H9 (cell line): ENCODE measurements around the gene TSC22D4. TPM values are rescaled to one million over a fixed set of nuclear protein-coding genes. Genes with fewer than 3 reads are reported as not detected.

ENCODE experiments used
- DNase-seq: peaks from one replicate; pipeline ENCODE4 v3.0.0-alpha.2; 2017
- H2AFZ ChIP-seq: one replicate; pipeline ENCODE4 v1.6.1; 2013; ENCODE audit warnings: mild to moderate bottlenecking, low read length, control low read depth, moderate library complexity
- H2AK5ac ChIP-seq: 2 replicates; pipeline ENCODE4 v1.6.1; 2013; ENCODE audit warnings: low read length, control low read depth, mixed read lengths; ENCODE audit not compliant: insufficient read length
- H2BK120ac ChIP-seq: one replicate; pipeline ENCODE4 v1.6.1; 2013; ENCODE audit warnings: low read depth, mild to moderate bottlenecking, low read length, control low read depth, inconsistent platforms; ENCODE audit not compliant: poor library complexity, severe bottlenecking
- H2BK12ac ChIP-seq: 2 replicates; pipeline ENCODE4 v1.6.1; 2013; ENCODE audit warnings: low read length, control low read depth, mixed read lengths, low read depth; ENCODE audit not compliant: insufficient read length
- H2BK15ac ChIP-seq: 2 replicates; pipeline ENCODE4 v1.6.1; 2013; ENCODE audit warnings: low read depth, low read length, control low read depth
- H2BK20ac ChIP-seq: one replicate; pipeline ENCODE4 v1.6.1; 2013; ENCODE audit warnings: low read depth, mild to moderate bottlenecking, low read length, control low read depth, inconsistent platforms; ENCODE audit not compliant: poor library complexity, severe bottlenecking
- H2BK5ac ChIP-seq: 2 replicates; pipeline ENCODE4 v1.6.1; 2013; ENCODE audit warnings: low read length, control low read depth, mixed read lengths; ENCODE audit not compliant: insufficient read length
- H3K14ac ChIP-seq: 2 replicates; pipeline ENCODE4 v1.6.1; 2013; ENCODE audit warnings: low read length, control low read depth; ENCODE audit not compliant: insufficient read depth
- H3K18ac ChIP-seq: 2 replicates; pipeline ENCODE4 v1.6.1; 2013; ENCODE audit warnings: low read depth, mild to moderate bottlenecking, mixed read lengths, low read length, control low read depth; ENCODE audit not compliant: insufficient read length
- H3K23ac ChIP-seq: 2 replicates; pipeline ENCODE4 v1.6.1; 2013; ENCODE audit warnings: low read length, control low read depth, mixed read lengths, low read depth; ENCODE audit not compliant: insufficient read length
- H3K23me2 ChIP-seq: 2 replicates; pipeline ENCODE4 v1.6.1; 2013; ENCODE audit warnings: low read depth, mild to moderate bottlenecking, mixed read lengths, low read length, control low read depth; ENCODE audit not compliant: insufficient read length, poor library complexity, severe bottlenecking
- H3K27ac ChIP-seq: 2 replicates; pipeline ENCODE4 v1.5.1; 2013; ENCODE audit warnings: low read length, control low read depth, mixed read lengths, low read depth; ENCODE audit not compliant: insufficient read length
- H3K27me3 ChIP-seq: 2 replicates; pipeline ENCODE4 v1.6.1; 2013; ENCODE audit warnings: low read length, control low read depth, inconsistent platforms; ENCODE audit not compliant: insufficient read depth
- H3K4ac ChIP-seq: 2 replicates; pipeline ENCODE4 v1.6.1; 2013; ENCODE audit warnings: low read depth, mild to moderate bottlenecking, control low read depth, inconsistent platforms, low read length, moderate library complexity
- H3K4me1 ChIP-seq: 2 replicates; pipeline ENCODE4 v1.6.1; 2013; ENCODE audit warnings: low read length, control low read depth, inconsistent platforms; ENCODE audit not compliant: insufficient read depth
- H3K4me2 ChIP-seq: 2 replicates; pipeline ENCODE4 v1.6.1; 2013; ENCODE audit warnings: low read length, control low read depth, mixed read lengths; ENCODE audit not compliant: insufficient read length, insufficient read depth
- H3K56ac ChIP-seq: 2 replicates; pipeline ENCODE4 v1.6.1; 2013; ENCODE audit warnings: low read depth, mild to moderate bottlenecking, mixed read lengths, low read length, control low read depth; ENCODE audit not compliant: insufficient read length
- H3K79me1 ChIP-seq: 2 replicates; pipeline ENCODE4 v1.6.1; 2013; ENCODE audit warnings: low read depth, mild to moderate bottlenecking, moderate library complexity, low read length, control low read depth, inconsistent platforms; ENCODE audit not compliant: insufficient read depth, poor library complexity, severe bottlenecking
- H3K79me2 ChIP-seq: 2 replicates; pipeline ENCODE4 v1.6.1; 2013; ENCODE audit warnings: low read length, control low read depth, inconsistent platforms; ENCODE audit not compliant: insufficient read depth
- H3K9ac ChIP-seq: 2 replicates; pipeline ENCODE4 v1.6.1; 2013; ENCODE audit warnings: low read length, control low read depth, mixed read lengths; ENCODE audit not compliant: insufficient read length; ENCODE audit errors: extremely low read depth
- H3K9me3 ChIP-seq: one replicate; pipeline ENCODE4 v1.6.1; 2013; ENCODE audit warnings: low read depth, low read length, inconsistent platforms; ENCODE audit not compliant: control insufficient read depth
- H3T11ph ChIP-seq: one replicate; pipeline ENCODE4 v1.6.1; 2013; ENCODE audit warnings: mild to moderate bottlenecking, low read length, control low read depth, inconsistent platforms
- H4K20me1 ChIP-seq: one replicate; pipeline ENCODE4 v1.6.1; 2013; ENCODE audit not compliant: control insufficient read depth, insufficient read length, insufficient read depth
- H4K5ac ChIP-seq: 2 replicates; pipeline ENCODE4 v1.6.1; 2013; ENCODE audit warnings: low read depth, mild to moderate bottlenecking, mixed read lengths, low read length, control low read depth; ENCODE audit not compliant: insufficient read length
- H4K8ac ChIP-seq: replicated peaks from 2 replicates; pipeline ENCODE4 v1.6.1; 2013; ENCODE audit warnings: low read length, control low read depth, mixed read lengths, low read depth; ENCODE audit not compliant: insufficient read length
- H4K91ac ChIP-seq: 2 replicates; pipeline ENCODE4 v1.6.1; 2013; ENCODE audit warnings: low read depth, mild to moderate bottlenecking, moderate library complexity, mixed read lengths, low read length, control low read depth; ENCODE audit not compliant: insufficient read length
- H3K27ac Mint-ChIP-seq, 3 experiments: 2 replicates in 2 of 3; 3 replicates in 1 of 3; pipeline ENCODE4 v1.8.0; 2020 to 2021; ENCODE audit warnings: mixed read lengths in 3 of 3, mild to moderate bottlenecking in 1 of 3, moderate library complexity in 1 of 3
- H3K27me3 Mint-ChIP-seq: 2 replicates; pipeline ENCODE4 v1.8.0; 2021; ENCODE audit warnings: low read depth, mild to moderate bottlenecking, moderate library complexity, mixed read lengths
- H3K36me3 Mint-ChIP-seq, 3 experiments: 2 replicates in 2 of 3; 3 replicates in 1 of 3; pipeline ENCODE4 v1.8.0; 2020 to 2021; ENCODE audit warnings: low read depth in 3 of 3, mixed read lengths in 3 of 3; ENCODE audit not compliant: insufficient read depth in 1 of 3
- H3K4me1 Mint-ChIP-seq, 2 experiments: 2 replicates each; pipeline ENCODE4 v1.8.0; 2020; ENCODE audit warnings: mixed read lengths in 2 of 2
- H3K4me3 Mint-ChIP-seq, 2 experiments: 2 replicates in 1 of 2; 3 replicates in 1 of 2; pipeline ENCODE4 v1.8.0; 2020 to 2021; ENCODE audit warnings: mild to moderate bottlenecking in 2 of 2, mixed read lengths in 2 of 2, moderate library complexity in 1 of 2
- H3K9me3 Mint-ChIP-seq, 2 experiments: 2 replicates in 1 of 2; 3 replicates in 1 of 2; pipeline ENCODE4 v1.8.0; 2020; ENCODE audit warnings: mild to moderate bottlenecking in 2 of 2, mixed read lengths in 2 of 2, moderate library complexity in 1 of 2
- WGBS: extraction: QIAGEN DNeasy Blood & Tissue Kit; methylation state at CpG from one replicate; pipeline ENCODE4 v1.1.7; 2013; ENCODE audit warnings: missing lambda C conversion rate, low lambda C conversion rate, mixed read lengths; ENCODE audit not compliant: insufficient read length; ENCODE audit errors: extremely low coverage; 5-methylcytosine and 5-hydroxymethylcytosine counted together
- total RNA-seq: library from RNA; stranded (reverse); gene quantifications from 2 replicates; pipeline ENCODE4 v1.2.1, GENCODE V29; 2021
- TF ChIP-seq, protein P1 (sequence below): fragments of 200-600 bp; sonication (generic); conservative IDR thresholded peaks from 3 replicates; pipeline ENCODE4 v1.8.0; 2021; ENCODE audit warnings: antibody characterized with exemption, mild to moderate bottlenecking

Gene TSC22D4
- total RNA-seq, 1 experiment from 2014 or later = 17.5 TPM

DNA sequence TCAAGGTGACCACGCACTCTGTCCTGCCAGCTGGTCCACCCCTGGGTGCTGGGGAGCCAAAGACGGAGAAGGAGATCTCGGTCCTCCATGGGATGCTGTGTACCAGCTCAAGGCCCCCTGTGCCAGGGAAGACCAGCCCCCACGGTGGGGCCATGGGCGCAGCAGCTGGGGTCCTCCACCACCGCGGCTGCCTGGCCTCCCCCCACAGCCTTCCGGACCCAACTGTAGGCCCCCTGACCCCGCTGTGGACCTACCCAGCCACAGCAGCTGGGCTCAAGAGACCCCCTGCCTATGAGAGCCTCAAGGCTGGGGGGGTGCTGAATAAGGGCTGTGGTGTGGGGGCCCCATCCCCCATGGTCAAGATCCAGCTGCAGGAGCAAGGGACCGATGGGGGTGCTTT, 10.1 kb upstream of the TSC22D4 start:
- H2BK12ac ChIP-seq = no peak overlapping the region
- no peak overlapping the region for H3K4ac ChIP-seq
- no peak overlapping the region for H3K56ac ChIP-seq
- no peaks in the 10 kb centered on the region for H3K79me1 ChIP-seq
- no peak overlapping the region for H4K91ac ChIP-seq
- H4K8ac ChIP-seq = no peak overlapping the region
- H3K14ac ChIP-seq = no peak overlapping the region; the same call in 1 of the 2 replicates
- no peak for DNase-seq
- no peak overlapping the region for H3K9ac ChIP-seq
- Mint-ChIP-seq H3K4me1 (peaks cover 23 to 54% of the 10 kb centered on the region in 2 experiments), H3K27me3 (peaks cover 19% of the 10 kb centered on the region), H3K9me3 (no peaks in the 10 kb centered on the region), H3K4me3 (no peak overlapping the region), H3K27ac (no peak overlapping the region), H3K36me3 (peaks cover 0 to 12% (median 0%) of the 10 kb centered on the region in 3 experiments; a peak in 1 of 7 replicates)
- no peak overlapping the region for H3K4me2 ChIP-seq
- no peak overlapping the region for H2BK120ac ChIP-seq
- H3K27ac ChIP-seq = no peak overlapping the region
- no peaks in the 10 kb centered on the region for H3K9me3 ChIP-seq
- peaks cover 4% of the 10 kb centered on the region for H3K23me2 ChIP-seq
- H4K20me1 ChIP-seq = no peaks in the 10 kb centered on the region
- H3K79me2 ChIP-seq = no peaks in the 10 kb centered on the region
- H2BK15ac ChIP-seq = no peak overlapping the region
- H3K4me1 ChIP-seq = peaks cover 2% of the 10 kb centered on the region; the same call in 1 of the 2 replicates
- no peak overlapping the region for H2BK5ac ChIP-seq
- H3K27me3 ChIP-seq = no peaks in the 10 kb centered on the region; the same call in 1 of the 2 replicates
- TF ChIP-seq, protein P1, sequence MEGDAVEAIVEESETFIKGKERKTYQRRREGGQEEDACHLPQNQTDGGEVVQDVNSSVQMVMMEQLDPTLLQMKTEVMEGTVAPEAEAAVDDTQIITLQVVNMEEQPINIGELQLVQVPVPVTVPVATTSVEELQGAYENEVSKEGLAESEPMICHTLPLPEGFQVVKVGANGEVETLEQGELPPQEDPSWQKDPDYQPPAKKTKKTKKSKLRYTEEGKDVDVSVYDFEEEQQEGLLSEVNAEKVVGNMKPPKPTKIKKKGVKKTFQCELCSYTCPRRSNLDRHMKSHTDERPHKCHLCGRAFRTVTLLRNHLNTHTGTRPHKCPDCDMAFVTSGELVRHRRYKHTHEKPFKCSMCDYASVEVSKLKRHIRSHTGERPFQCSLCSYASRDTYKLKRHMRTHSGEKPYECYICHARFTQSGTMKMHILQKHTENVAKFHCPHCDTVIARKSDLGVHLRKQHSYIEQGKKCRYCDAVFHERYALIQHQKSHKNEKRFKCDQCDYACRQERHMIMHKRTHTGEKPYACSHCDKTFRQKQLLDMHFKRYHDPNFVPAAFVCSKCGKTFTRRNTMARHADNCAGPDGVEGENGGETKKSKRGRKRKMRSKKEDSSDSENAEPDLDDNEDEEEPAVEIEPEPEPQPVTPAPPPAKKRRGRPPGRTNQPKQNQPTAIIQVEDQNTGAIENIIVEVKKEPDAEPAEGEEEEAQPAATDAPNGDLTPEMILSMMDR = no peak
- no CpG with 5 or more reads among the region's 10 CpGs for WGBS
- H2BK20ac ChIP-seq = no peak overlapping the region
- no peak overlapping the region for H3K23ac ChIP-seq
- H3K18ac ChIP-seq = no peak overlapping the region
- H4K5ac ChIP-seq = no peak overlapping the region
- no peak overlapping the region for H2AK5ac ChIP-seq
- no peak overlapping the region for H3T11ph ChIP-seq
- no peak overlapping the region for H2AFZ ChIP-seq
